GM21515 (cell line): Measurements from ENCODE around the gene GALNT12.

Experiments
- ATAC-seq: cut with Tn5 transposase; IDR thresholded peaks from one replicate; pipeline ENCODE4 v1.9.1; 2021; ENCODE audit not compliant: unreplicated experiment

The GALNT12 gene

DNA sequence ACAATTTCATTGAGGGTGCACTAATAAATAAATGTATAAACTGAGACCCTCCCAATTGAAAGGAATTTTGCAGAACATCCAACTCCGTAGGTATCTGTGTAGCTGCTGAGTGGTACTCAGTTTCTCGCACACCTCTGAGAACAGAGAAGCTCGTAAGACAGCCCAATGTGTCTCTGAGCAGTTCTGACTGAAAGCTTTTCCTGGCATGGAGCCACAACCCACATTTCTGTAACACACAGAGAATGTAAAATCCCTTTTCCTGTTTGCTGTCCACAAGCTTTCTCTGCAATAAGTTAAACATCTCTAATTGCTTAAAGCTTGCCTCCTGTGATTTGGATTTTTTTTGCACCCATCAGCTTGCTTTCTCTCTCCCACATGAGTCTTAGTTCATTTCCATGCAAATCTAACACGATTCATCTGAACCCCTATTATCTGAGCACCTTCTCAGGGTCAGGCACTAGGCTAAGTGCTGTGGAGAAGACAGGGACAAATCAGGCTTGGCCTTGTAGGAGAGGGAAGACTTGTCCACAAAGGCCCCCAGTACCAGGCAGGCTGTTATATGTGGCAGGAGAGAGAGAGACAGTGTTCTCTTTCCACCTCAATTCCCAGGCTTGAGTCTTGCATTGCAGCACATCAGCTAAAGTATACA lies 92.1 kb downstream of the GALNT12 start:
- ATAC-seq, result no peak
